Skeletal muscle satellite cell (primary cell): Measurements from ENCODE around the gene GNAQ.
A peak's percentile ranks its signal among the peaks of the same experiment; 100 is the strongest.
"Not testable (repeated sequence)": the region's sequence is repeated elsewhere in the genome, so short reads cannot be mapped to it uniquely, and the experiment has no call there.

Experiments
- H3K27me3 ChIP-seq: 2 replicates; pipeline ENCODE4 v1.7.0; 2013; ENCODE audit warnings: low read length; ENCODE audit not compliant: control insufficient read depth, insufficient read depth
- H3K36me3 ChIP-seq: 2 replicates; pipeline ENCODE4 v1.7.0; 2013; ENCODE audit warnings: mild to moderate bottlenecking, control low read depth, low read length; ENCODE audit not compliant: insufficient read depth
- H3K4me1 ChIP-seq: 2 replicates; pipeline ENCODE4 v1.7.0; 2013; ENCODE audit warnings: low read length; ENCODE audit not compliant: control insufficient read depth, insufficient read depth
- H3K4me2 ChIP-seq: 2 replicates; pipeline ENCODE4 v1.7.0; 2013; ENCODE audit warnings: mild to moderate bottlenecking, low read length
- H3K4me3 ChIP-seq: 2 replicates; pipeline ENCODE4 v1.7.0; 2013; ENCODE audit warnings: low read length
- H3K9ac ChIP-seq: 2 replicates; pipeline ENCODE4 v1.7.0; 2013; ENCODE audit warnings: mild to moderate bottlenecking, low read depth, low read length, moderate library complexity
- H3K9me3 ChIP-seq: replicated peaks from 2 replicates; pipeline ENCODE4 v1.7.0; 2013; ENCODE audit warnings: mild to moderate bottlenecking, control low read depth, low read length

Gene GNAQ

GRCh38 chr9:77865385-77866047 lies 166.1 kb downstream of the GNAQ start:
- no peak overlapping the region for H3K4me2 ChIP-seq
- H3K4me3 ChIP-seq = no peak overlapping the region
- H3K9me3 ChIP-seq = no peaks in the 10 kb centered on the region

GRCh38 chr9:77864211-77864889 lies 167.3 kb downstream of the GNAQ start:
- Histone ChIP-seq H3K4me3 (no peak overlapping the region), H3K36me3 (peaks cover 3% of the 10 kb centered on the region), H3K4me2 (no peak overlapping the region), H3K27me3 (no peaks in the 10 kb centered on the region), H3K9ac (no peak overlapping the region), H3K9me3 (no peaks in the 10 kb centered on the region), H3K4me1 (no peaks in the 10 kb centered on the region)

More at GRCh38 chr9:77865385-77866047, 166.1 kb downstream of the GNAQ start:
- Histone ChIP-seq H3K36me3 (peaks cover 3% of the 10 kb centered on the region), H3K9ac (no peak overlapping the region), H3K4me1 (no peaks in the 10 kb centered on the region), H3K27me3 (no peaks in the 10 kb centered on the region)

- H3K27me3 ChIP-seq, H3K4me1 ChIP-seq, H3K4me3 ChIP-seq, H3K4me2 ChIP-seq, H3K36me3 ChIP-seq, H3K9ac ChIP-seq, H3K9me3 ChIP-seq: not testable (repeated sequence)
These were observed 168.0 kb downstream of the GNAQ start for GRCh38 chr9:77863638-77864037.

GRCh38 chr9:77860953-77861352 lies 170.7 kb downstream of the GNAQ start:
- not testable (repeated sequence) for H3K36me3 ChIP-seq, H3K4me2 ChIP-seq, H3K9ac ChIP-seq, H3K9me3 ChIP-seq, H3K27me3 ChIP-seq, H3K4me3 ChIP-seq
- peaks cover 14% of the 10 kb centered on the region for H3K4me1 ChIP-seq

- no peaks in the 10 kb centered on the region for H3K36me3 ChIP-seq
- H3K9ac ChIP-seq = no peak overlapping the region
- no peaks in the 10 kb centered on the region for H3K9me3 ChIP-seq
- peaks cover 16% of the 10 kb centered on the region for H3K4me1 ChIP-seq
- no peak overlapping the region for H3K4me3 ChIP-seq
- no peaks in the 10 kb centered on the region for H3K27me3 ChIP-seq
- no peak overlapping the region for H3K4me2 ChIP-seq
These were observed 173.9 kb downstream of the GNAQ start for GRCh38 chr9:77857513-77858259.

GRCh38 chr9:77856615-77857014 lies 175.0 kb downstream of the GNAQ start:
- Histone ChIP-seq H3K9me3 (no peaks in the 10 kb centered on the region), H3K27me3 (no peaks in the 10 kb centered on the region), H3K4me1 (peaks cover 20% of the 10 kb centered on the region)

GRCh38 chr9:77854916-77855311 lies 176.7 kb downstream of the GNAQ start:
- no peaks in the 10 kb centered on the region for H3K27me3 ChIP-seq
- H3K4me3 ChIP-seq = no peak overlapping the region
- H3K4me1 ChIP-seq = peaks cover 20% of the 10 kb centered on the region
- no peak overlapping the region for H3K4me2 ChIP-seq
- no peaks in the 10 kb centered on the region for H3K36me3 ChIP-seq
- no peaks in the 10 kb centered on the region for H3K9me3 ChIP-seq
- no peak overlapping the region for H3K9ac ChIP-seq

More at GRCh38 chr9:77856615-77857014, 175.0 kb downstream of the GNAQ start:
- Histone ChIP-seq H3K4me3 (peak overlapping the region; percentile 4), H3K9ac (no peak overlapping the region), H3K4me2 (peak overlapping the region; percentile 54), H3K36me3 (no peaks in the 10 kb centered on the region)

- Histone ChIP-seq H3K9ac (no peak overlapping the region), H3K36me3 (no peaks in the 10 kb centered on the region), H3K4me1 (peaks cover 24% of the 10 kb centered on the region), H3K9me3 (no peaks in the 10 kb centered on the region), H3K4me2 (no peak overlapping the region), H3K4me3 (no peak overlapping the region), H3K27me3 (no peaks in the 10 kb centered on the region)
These were observed 177.2 kb downstream of the GNAQ start for GRCh38 chr9:77854258-77854915.

GRCh38 chr9:77853716-77854115 lies 177.9 kb downstream of the GNAQ start:
- Histone ChIP-seq H3K27me3 (no peaks in the 10 kb centered on the region), H3K4me1 (peaks cover 30% of the 10 kb centered on the region), H3K36me3 (no peaks in the 10 kb centered on the region), H3K9me3 (no peaks in the 10 kb centered on the region), H3K9ac (no peak overlapping the region), H3K4me3 (no peak overlapping the region), H3K4me2 (no peak overlapping the region)

- peaks cover 44% of the 10 kb centered on the region for H3K4me1 ChIP-seq
These were observed 179.6 kb downstream of the GNAQ start for GRCh38 chr9:77851882-77852595.

GRCh38 chr9:77848897-77849296 lies 182.7 kb downstream of the GNAQ start:
- no peak overlapping the region for H3K9ac ChIP-seq
- H3K4me2 ChIP-seq = peak overlapping the region; percentile 55
- no peaks in the 10 kb centered on the region for H3K36me3 ChIP-seq
- H3K9me3 ChIP-seq = no peaks in the 10 kb centered on the region
- H3K27me3 ChIP-seq = no peaks in the 10 kb centered on the region
- H3K4me3 ChIP-seq = no peak overlapping the region
- peaks cover 41% of the 10 kb centered on the region for H3K4me1 ChIP-seq

More at GRCh38 chr9:77851882-77852595, 179.6 kb downstream of the GNAQ start:
- H3K36me3 ChIP-seq = no peaks in the 10 kb centered on the region
- H3K4me2 ChIP-seq = no peak overlapping the region
- H3K9me3 ChIP-seq = no peaks in the 10 kb centered on the region
- H3K4me3 ChIP-seq = no peak overlapping the region
- no peak overlapping the region for H3K9ac ChIP-seq
- no peaks in the 10 kb centered on the region for H3K27me3 ChIP-seq
